Endothelial cell of umbilical vein (primary cell): ENCODE measurements around the gene DSC1. TPM values are rescaled to one million over a fixed set of nuclear protein-coding genes. Genes with fewer than 3 reads are reported as not detected.

Source experiments
- BruUV-seq: library from RNA; stranded (reverse); fragments of 400-500 nt; replicated peaks from 2 replicates; lab custom pipeline; 2021; lab: Mats Ljungman, UMichigan
- CTCF ChIA-PET: fragments of 300-600, 350-600 bp; sonication (Branson Sonifier 250); formaldehyde crosslinking; loops from one replicate; lab custom pipeline; 2021; ENCODE audit warnings: antibody characterized with exemption, inconsistent platforms; lab: Charles Lee
- POLR2A ChIA-PET: fragments of 300-600, 350-600 bp; sonication (Branson Sonifier 250); formaldehyde crosslinking; loops from one replicate; lab custom pipeline; 2021; ENCODE audit warnings: antibody characterized with exemption, inconsistent platforms; lab: Charles Lee
- DNase-seq: peaks from one replicate; pipeline ENCODE4 v3.0.0-alpha.2; 2011; ENCODE audit warnings: low read depth, low spot score
- FAIRE-seq: peaks from 2 replicates; lab custom pipeline; 2011; peaks lifted over from hg19 to GRCh38; lab: Jason Lieb, UNC
- H2AFZ ChIP-seq: 2 replicates; pipeline ENCODE4 v1.6.0; 2012; ENCODE audit warnings: low read depth, low read length, control low read depth, inconsistent platforms
- H3K27ac ChIP-seq: 2 replicates; pipeline ENCODE4 v1.5.1; 2011; ENCODE audit warnings: low read depth, mild to moderate bottlenecking, control low read depth, low read length, moderate library complexity; ENCODE audit not compliant: insufficient read depth
- H3K27me3 ChIP-seq, 2 experiments: 2 replicates each; pipeline versions ENCODE4 v1.6.0 to v1.6.1; 2011; ENCODE audit warnings: low read length in 2 of 2, mixed read lengths in 1 of 2; ENCODE audit not compliant: control insufficient read depth in 2 of 2, insufficient read depth in 2 of 2
- H3K36me3 ChIP-seq, 2 experiments: 2 replicates in 1 of 2; 3 replicates in 1 of 2; pipeline ENCODE4 v1.5.1; 2011; ENCODE audit warnings: low read length in 2 of 2, mild to moderate bottlenecking in 1 of 2, moderate library complexity in 1 of 2; ENCODE audit not compliant: control insufficient read depth in 2 of 2, insufficient read depth in 2 of 2; ENCODE audit errors: extremely low read depth in 1 of 2
- H3K4me1 ChIP-seq: 3 replicates; pipeline ENCODE4 v1.5.1; 2011; ENCODE audit warnings: mild to moderate bottlenecking, low read length; ENCODE audit not compliant: control insufficient read depth, insufficient read depth; ENCODE audit errors: extremely low read depth
- H3K4me2 ChIP-seq: 2 replicates; pipeline ENCODE4 v1.6.1; 2011; ENCODE audit warnings: low read length, control low read depth, mixed read lengths; ENCODE audit not compliant: insufficient read depth
- H3K4me3 ChIP-seq, 3 experiments: fragments of 200-600 bp in 1 of 3; sonication (generic), shearing (Covaris generic) in 1 of 3; replicated peaks in 1 of 3; 2 replicates each; pipeline ENCODE4 v1.5.1; 2011 to 2016; ENCODE audit warnings: control low read depth in 3 of 3, low read length in 3 of 3, mild to moderate bottlenecking in 2 of 3, inconsistent platforms in 1 of 3, low read depth in 1 of 3, moderate library complexity in 1 of 3; ENCODE audit not compliant: insufficient read depth in 1 of 3
- H3K79me2 ChIP-seq: 2 replicates; pipeline ENCODE4 v1.6.0; 2012; ENCODE audit warnings: low read length, inconsistent platforms; ENCODE audit not compliant: control insufficient read depth, insufficient read depth
- H3K9ac ChIP-seq: replicated peaks from 2 replicates; pipeline ENCODE3; 2011; ENCODE audit warnings: low read length, control low read depth; ENCODE audit not compliant: insufficient read depth; ENCODE audit errors: extremely low read depth
- H3K9me1 ChIP-seq: replicated peaks from 3 replicates; pipeline ENCODE4 v1.6.0; 2011; ENCODE audit warnings: mild to moderate bottlenecking, low read length; ENCODE audit not compliant: control insufficient read depth, insufficient read depth; ENCODE audit errors: extremely low read depth
- H3K9me3 ChIP-seq: replicated peaks from 2 replicates; pipeline ENCODE4 v1.5.1; 2012; ENCODE audit warnings: low read length, inconsistent platforms; ENCODE audit not compliant: control insufficient read depth, insufficient read depth
- H4K20me1 ChIP-seq: replicated peaks from 2 replicates; pipeline ENCODE3; 2011; ENCODE audit warnings: mild to moderate bottlenecking, low read length; ENCODE audit not compliant: control insufficient read depth, insufficient read depth; ENCODE audit errors: extremely low read depth
- EZH2 ChIP-seq: IDR thresholded peaks from 2 replicates; pipeline ENCODE4 v1.6.1; 2012; ENCODE audit warnings: borderline replicate concordance, low read depth, mild to moderate bottlenecking, moderate library complexity, low read length, inconsistent platforms; ENCODE audit not compliant: severe bottlenecking
- FOS ChIP-seq: IDR thresholded peaks from 2 replicates; pipeline ENCODE4 v1.6.1; 2011; ENCODE audit warnings: mild to moderate bottlenecking, low read length, moderate library complexity, borderline replicate concordance; ENCODE audit not compliant: insufficient read depth
- GATA2 ChIP-seq: IDR thresholded peaks from 2 replicates; pipeline ENCODE4 v1.7.0; 2011; ENCODE audit warnings: low read depth, mild to moderate bottlenecking, moderate library complexity, mixed read lengths, low read length; ENCODE audit not compliant: insufficient read length, insufficient read depth
- JUN ChIP-seq: IDR thresholded peaks from 2 replicates; pipeline ENCODE4 v1.6.1; 2011; ENCODE audit warnings: borderline replicate concordance, low read depth; ENCODE audit not compliant: insufficient read length, insufficient read depth
- MAX ChIP-seq: IDR thresholded peaks from 2 replicates; pipeline ENCODE4 v1.6.1; 2011; ENCODE audit not compliant: insufficient read depth, insufficient read length
- MYC ChIP-seq: IDR thresholded peaks from one replicate; pipeline ENCODE4 v1.6.1; 2011; ENCODE audit warnings: mild to moderate bottlenecking, low read depth, low read length
- POLR2A ChIP-seq: IDR thresholded peaks from 2 replicates; pipeline ENCODE4 v1.6.1; 2012; ENCODE audit warnings: low read depth, mild to moderate bottlenecking, control low read depth, low read length
- POLR2AphosphoS5 ChIP-seq: IDR thresholded peaks from 2 replicates; pipeline ENCODE4 v1.6.1; 2012; ENCODE audit warnings: low read depth, mild to moderate bottlenecking, control low read depth, low read length, moderate library complexity; ENCODE audit not compliant: insufficient read depth
- dilution Hi-C: fragments of 300-500 bp; cut with MboI; formaldehyde crosslinking; loops from one replicate; pipeline ENCODE4 v1.15.0; 2019; ENCODE audit warnings: low sequenced_read_pairs; ENCODE audit not compliant: extremely low pct_ligation_motif_present
- intact Hi-C: fragments of 100-400 bp; cut with micrococcal nuclease; formaldehyde crosslinking; loops from one replicate; pipeline ENCODE4 v1.10.0; 2022
- polyA plus RNA-seq, 4 experiments: library from polyadenylated mRNA; depleted of rRNA in 3 of 4; stranded (reverse) in 3 of 4; unstranded in 1 of 4; fragments of >200 nt; gene quantifications; 2 replicates each; pipeline versions ENCODE4 v1.2.1 to v1.2.3, GENCODE V29; 2011 to 2012; ENCODE audit warnings: missing spikeins in 1 of 4
- total RNA-seq: library from RNA; stranded (reverse); gene quantifications from 2 replicates; pipeline ENCODE4 v1.2.3, GENCODE V29; 2021
- TF ChIP-seq, protein P1 (sequence below), 2 donors: IDR thresholded peaks; 1 replicate in 1 of 2; 2 replicates in 1 of 2; pipeline ENCODE4 v1.5.1; 2011; ENCODE audit warnings: low read length in 2 of 2, mild to moderate bottlenecking in 2 of 2, moderate library complexity in 2 of 2, control low read depth in 1 of 2, inconsistent platforms in 1 of 2, low read depth in 1 of 2; ENCODE audit not compliant: insufficient read depth in 1 of 2; ENCODE audit errors: extremely low read depth in 1 of 2

The DSC1 gene
- total and polyA plus RNA-seq, 2 donors (not counting 3 experiments of a cell fraction or from before 2014, with no cell fraction given), result not detected

GRCh38 chr18:31112804-31113203 lies 49.9 kb downstream of the DSC1 start:
- H3K9ac ChIP-seq, result no peak overlapping the region
- no peak for TF ChIP-seq FOS
- no peak for TF ChIP-seq GATA2
- no peak for TF ChIP-seq JUN
- TF ChIP-seq POLR2AphosphoS5, result no peak
- no peaks in the 10 kb centered on the region for H3K9me3 ChIP-seq
- H3K27ac ChIP-seq, result no peak overlapping the region
- H3K79me2 ChIP-seq, result no peaks in the 10 kb centered on the region
- FAIRE-seq (no peak), DNase-seq (no peak)
- ChIA-PET POLR2A (no interaction called here), CTCF (interaction anchor here (0.5 kb wide), 1 partner anchor 250 kb away, joined by 3 read pairs; no protein-coding TSS in a partner anchor)
- H2AFZ ChIP-seq, result no peak overlapping the region
- intact Hi-C loops, result no loop called here
- H3K27me3 ChIP-seq, result no peaks in the 10 kb centered on the region
- H4K20me1 ChIP-seq, result no peaks in the 10 kb centered on the region
- BruUV-seq, result no TSS peak
- dilution Hi-C loops, result no loop called here
- no peaks in the 10 kb centered on the region for H3K4me1 ChIP-seq
- H3K9me1 ChIP-seq, result no peaks in the 10 kb centered on the region
- H3K4me2 ChIP-seq, result no peak overlapping the region
- H3K36me3 ChIP-seq, result no peaks in the 10 kb centered on the region
- no peak overlapping the region for H3K4me3 ChIP-seq

- POLR2A ChIA-PET, result no interaction called here
- peaks cover 7 to 19% of the 10 kb centered on the region in 2 experiments for H3K27me3 ChIP-seq
- no peaks in the 10 kb centered on the region for H3K79me2 ChIP-seq
- H3K4me1 ChIP-seq, result no peaks in the 10 kb centered on the region
- FAIRE-seq (no peak), DNase-seq (no peak)
- H2AFZ ChIP-seq, result no peak overlapping the region
- CTCF ChIA-PET, result no interaction called here
- H3K9ac ChIP-seq, result no peak overlapping the region
- H3K4me2 ChIP-seq, result no peak overlapping the region
- intact Hi-C loops (no loop called here), dilution Hi-C loops (no loop called here)
- no peaks in the 10 kb centered on the region for H3K36me3 ChIP-seq
- H3K4me3 ChIP-seq, result no peak overlapping the region
- no peaks in the 10 kb centered on the region for H3K9me3 ChIP-seq
- H3K27ac ChIP-seq, result no peak overlapping the region
- no peaks in the 10 kb centered on the region for H4K20me1 ChIP-seq
- TF ChIP-seq JUN (no peak), MYC (no peak), GATA2 (no peak), POLR2A (no peak), POLR2AphosphoS5 (no peak), EZH2 (no peak), FOS (no peak), MAX (no peak)
- TF ChIP-seq, protein P1, sequence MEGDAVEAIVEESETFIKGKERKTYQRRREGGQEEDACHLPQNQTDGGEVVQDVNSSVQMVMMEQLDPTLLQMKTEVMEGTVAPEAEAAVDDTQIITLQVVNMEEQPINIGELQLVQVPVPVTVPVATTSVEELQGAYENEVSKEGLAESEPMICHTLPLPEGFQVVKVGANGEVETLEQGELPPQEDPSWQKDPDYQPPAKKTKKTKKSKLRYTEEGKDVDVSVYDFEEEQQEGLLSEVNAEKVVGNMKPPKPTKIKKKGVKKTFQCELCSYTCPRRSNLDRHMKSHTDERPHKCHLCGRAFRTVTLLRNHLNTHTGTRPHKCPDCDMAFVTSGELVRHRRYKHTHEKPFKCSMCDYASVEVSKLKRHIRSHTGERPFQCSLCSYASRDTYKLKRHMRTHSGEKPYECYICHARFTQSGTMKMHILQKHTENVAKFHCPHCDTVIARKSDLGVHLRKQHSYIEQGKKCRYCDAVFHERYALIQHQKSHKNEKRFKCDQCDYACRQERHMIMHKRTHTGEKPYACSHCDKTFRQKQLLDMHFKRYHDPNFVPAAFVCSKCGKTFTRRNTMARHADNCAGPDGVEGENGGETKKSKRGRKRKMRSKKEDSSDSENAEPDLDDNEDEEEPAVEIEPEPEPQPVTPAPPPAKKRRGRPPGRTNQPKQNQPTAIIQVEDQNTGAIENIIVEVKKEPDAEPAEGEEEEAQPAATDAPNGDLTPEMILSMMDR (IDR thresholded peaks at IDR 0.05; ENCODE audit: extremely low read depth in 1 of 2, insufficient read depth in 1 of 2, low read depth in 1 of 2, low read length in 2 of 2), result no peak
- H3K9me1 ChIP-seq, result no peaks in the 10 kb centered on the region
- BruUV-seq, result no TSS peak
Measured at GRCh38 chr18:31105733-31106132, 56.9 kb downstream of the DSC1 start.
